Right lung (tissue), 10 donors: ENCODE measurements around the gene ZSCAN22. TPM values are rescaled to one million over a fixed set of nuclear protein-coding genes. Genes with fewer than 3 reads are reported as not detected.
"Not testable (repeated sequence)": the region's sequence is repeated elsewhere in the genome, so short reads cannot be mapped to it uniquely, and the experiment has no call there.

ENCODE experiments used
- DNase-seq, 2 donors: peaks; one replicate each; pipeline ENCODE4 v3.0.0-alpha.2; 2013
- long read RNA-seq, 8 donors: transcript quantifications; one replicate each; lab custom pipeline, GENCODE V29; 2026
- polyA plus RNA-seq, 5 donors: library from polyadenylated mRNA; unstranded; fragments of 120-200 nt; gene quantifications; one replicate each; pipeline versions ENCODE4 v1.2.1 to v1.2.3, GENCODE V29; 2013; ENCODE audit warnings: inconsistent platforms in 1 of 5, low replicate concordance in 1 of 5; ENCODE audit not compliant: insufficient read length in 5 of 5, insufficient read depth in 1 of 5

The ZSCAN22 gene
- 1 to 10 TPM; 3.6 to 4.5 (median 3.9) TPM for polyA plus RNA-seq
- long read RNA-seq, donor 1, result 0 reads
- long read RNA-seq, donor 2, full-length matches to known transcripts, result 1 of 1 reads
- long read RNA-seq, donor 2, partial matches to known transcripts, result 0 of 1 reads
- long read RNA-seq, donor 2, other reads (novel, unspliced or antisense), result 0 of 1 reads
- long read RNA-seq, donor 3, result 0 reads
- long read RNA-seq, donor 4, full-length matches to known transcripts, result 1 of 1 reads
- long read RNA-seq, donor 4, partial matches to known transcripts, result 0 of 1 reads
- long read RNA-seq, donor 4, other reads (novel, unspliced or antisense), result 0 of 1 reads
- long read RNA-seq, donor 5, full-length matches to known transcripts, result 2 of 2 reads
- long read RNA-seq, donor 5, partial matches to known transcripts, result 0 of 2 reads
- long read RNA-seq, donor 5, other reads (novel, unspliced or antisense), result 0 of 2 reads
- long read RNA-seq, donor 6, full-length matches to known transcripts, result 3 of 3 reads
- long read RNA-seq, donor 6, partial matches to known transcripts, result 0 of 3 reads
- long read RNA-seq, donor 6, other reads (novel, unspliced or antisense), result 0 of 3 reads
- long read RNA-seq, donor 7, full-length matches to known transcripts, result 1 of 1 reads
- long read RNA-seq, donor 7, partial matches to known transcripts, result 0 of 1 reads
- long read RNA-seq, donor 7, other reads (novel, unspliced or antisense), result 0 of 1 reads
- long read RNA-seq, donor 8, result 0 reads

GRCh38 chr19:58326914-58327726, at the start of gene ZSCAN22:
TSS of gene ZSCAN22 (plus strand) at chr19:58326994. CDS start at chr19:58334803, 7,809 bp downstream.
- peak; percentile 93 to 95 for DNase-seq

GRCh38 chr19:58277197-58277596, 49.6 kb upstream of the ZSCAN22 start:
- DNase-seq, result no peak

- no peak for DNase-seq
These were observed 48.9 kb upstream of the ZSCAN22 start for GRCh38 chr19:58277748-58278540.

GRCh38 chr19:58278541-58279041, 48.2 kb upstream of the ZSCAN22 start, which contains the start of gene ZNF8:
TSS of gene ZNF8 (plus strand) at chr19:58278955. CDS start at chr19:58279082, 127 bp downstream.
- DNase-seq, result peak; percentile 98

- DNase-seq, result peak; percentile 64
These were observed 47.5 kb upstream of the ZSCAN22 start for GRCh38 chr19:58279042-58279924.

GRCh38 chr19:58279925-58280316, 46.9 kb upstream of the ZSCAN22 start:
- no peak for DNase-seq

GRCh38 chr19:58284199-58284598, 42.6 kb upstream of the ZSCAN22 start:
- DNase-seq, result no peak

- DNase-seq, result no peak
These were observed 34.9 kb upstream of the ZSCAN22 start for GRCh38 chr19:58291943-58292342.

GRCh38 chr19:58294743-58295374, 31.9 kb upstream of the ZSCAN22 start:
- no peak for DNase-seq

- DNase-seq, result no peak
These were observed 30.7 kb upstream of the ZSCAN22 start for GRCh38 chr19:58296104-58296503.

GRCh38 chr19:58300620-58301019, 26.2 kb upstream of the ZSCAN22 start:
- no peak for DNase-seq

GRCh38 chr19:58304255-58304654, 22.5 kb upstream of the ZSCAN22 start:
- no peak for DNase-seq

- no peak for DNase-seq
These were observed 22.1 kb upstream of the ZSCAN22 start for GRCh38 chr19:58304748-58305064.

- DNase-seq, result peak; percentile 94
These were observed 21.5 kb upstream of the ZSCAN22 start, which contains the start of gene ERVK3-1 for GRCh38 chr19:58305065-58305931. TSS of gene ERVK3-1 (plus strand) at chr19:58305377. CDS start at chr19:58312169, 6,792 bp downstream.

GRCh38 chr19:58305932-58306323, 20.9 kb upstream of the ZSCAN22 start:
- no peak for DNase-seq

GRCh38 chr19:58307736-58308135, 19.1 kb upstream of the ZSCAN22 start:
- DNase-seq, result no peak

- not testable (repeated sequence) for DNase-seq
These were observed 16.1 kb upstream of the ZSCAN22 start for GRCh38 chr19:58310685-58311084.

GRCh38 chr19:58311345-58311865, 15.4 kb upstream of the ZSCAN22 start:
- DNase-seq, result no peak
